ENCODE data around the gene SAXO1.

Gene SAXO1

DNA sequence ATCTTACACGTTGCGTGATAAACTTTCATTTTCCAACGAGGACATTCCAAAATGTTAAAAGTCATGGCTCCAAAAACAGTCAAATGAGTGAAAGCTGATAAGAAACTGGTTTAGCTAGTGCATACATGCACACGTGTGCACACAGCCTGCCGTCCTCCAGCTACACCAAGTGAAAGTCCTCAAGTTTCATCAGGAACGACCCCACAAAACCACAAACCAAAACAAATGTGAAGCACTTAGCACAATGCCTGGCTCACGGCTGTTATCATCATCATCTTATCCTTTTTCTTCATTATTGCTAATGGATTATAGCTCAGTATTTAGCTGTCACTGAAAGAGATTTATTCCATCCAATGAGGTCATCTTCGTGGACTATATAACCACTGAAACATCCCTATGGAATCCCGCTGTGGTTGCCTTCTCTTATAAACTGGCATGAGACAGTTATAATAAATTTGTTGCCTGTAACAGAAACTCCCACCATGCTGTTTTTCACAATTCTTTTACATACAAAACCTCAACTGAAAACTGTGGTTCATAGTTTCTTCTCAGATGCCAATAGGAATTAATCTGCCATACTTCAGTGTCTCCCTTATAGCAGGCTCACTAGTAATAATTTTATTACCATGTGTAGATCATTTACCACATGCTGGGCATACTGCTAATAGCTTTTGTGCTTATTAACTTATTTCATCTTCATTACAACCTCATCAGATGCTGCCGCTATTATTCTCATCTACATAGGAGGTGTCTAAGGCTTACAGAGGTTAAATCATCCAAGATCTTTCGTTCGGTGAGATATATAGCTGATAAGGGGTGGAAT lies 56.1 kb downstream of the SAXO1 start:
- Histone ChIP-seq H3K4me3 (replicated peaks; ENCODE audit: insufficient read depth, low read length) (no peak overlapping the region), H3K27ac (replicated peaks) (no peak overlapping the region), H3K27me3 (ENCODE audit: insufficient read depth, poor library complexity, severe bottlenecking) (no peaks in the 10 kb centered on the region)
- DNase-seq (ENCODE audit: low read depth in 1 of 2, low spot score in 1 of 2) = no peak
- TF ChIP-seq GABPA (IDR thresholded peaks at IDR 0.05; ENCODE audit: low read depth) (no peak), SPI1 (IDR thresholded peaks at IDR 0.05; ENCODE audit: borderline replicate concordance, low read depth) (no peak), POLR2AphosphoS5 (IDR thresholded peaks at IDR 0.05; ENCODE audit: low read depth) (no peak)
- TF ChIP-seq, protein P1, sequence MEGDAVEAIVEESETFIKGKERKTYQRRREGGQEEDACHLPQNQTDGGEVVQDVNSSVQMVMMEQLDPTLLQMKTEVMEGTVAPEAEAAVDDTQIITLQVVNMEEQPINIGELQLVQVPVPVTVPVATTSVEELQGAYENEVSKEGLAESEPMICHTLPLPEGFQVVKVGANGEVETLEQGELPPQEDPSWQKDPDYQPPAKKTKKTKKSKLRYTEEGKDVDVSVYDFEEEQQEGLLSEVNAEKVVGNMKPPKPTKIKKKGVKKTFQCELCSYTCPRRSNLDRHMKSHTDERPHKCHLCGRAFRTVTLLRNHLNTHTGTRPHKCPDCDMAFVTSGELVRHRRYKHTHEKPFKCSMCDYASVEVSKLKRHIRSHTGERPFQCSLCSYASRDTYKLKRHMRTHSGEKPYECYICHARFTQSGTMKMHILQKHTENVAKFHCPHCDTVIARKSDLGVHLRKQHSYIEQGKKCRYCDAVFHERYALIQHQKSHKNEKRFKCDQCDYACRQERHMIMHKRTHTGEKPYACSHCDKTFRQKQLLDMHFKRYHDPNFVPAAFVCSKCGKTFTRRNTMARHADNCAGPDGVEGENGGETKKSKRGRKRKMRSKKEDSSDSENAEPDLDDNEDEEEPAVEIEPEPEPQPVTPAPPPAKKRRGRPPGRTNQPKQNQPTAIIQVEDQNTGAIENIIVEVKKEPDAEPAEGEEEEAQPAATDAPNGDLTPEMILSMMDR (IDR thresholded peaks at IDR 0.05; ENCODE audit: insufficient read depth, low read length) = no peak
- TF ChIP-seq, protein P2, sequence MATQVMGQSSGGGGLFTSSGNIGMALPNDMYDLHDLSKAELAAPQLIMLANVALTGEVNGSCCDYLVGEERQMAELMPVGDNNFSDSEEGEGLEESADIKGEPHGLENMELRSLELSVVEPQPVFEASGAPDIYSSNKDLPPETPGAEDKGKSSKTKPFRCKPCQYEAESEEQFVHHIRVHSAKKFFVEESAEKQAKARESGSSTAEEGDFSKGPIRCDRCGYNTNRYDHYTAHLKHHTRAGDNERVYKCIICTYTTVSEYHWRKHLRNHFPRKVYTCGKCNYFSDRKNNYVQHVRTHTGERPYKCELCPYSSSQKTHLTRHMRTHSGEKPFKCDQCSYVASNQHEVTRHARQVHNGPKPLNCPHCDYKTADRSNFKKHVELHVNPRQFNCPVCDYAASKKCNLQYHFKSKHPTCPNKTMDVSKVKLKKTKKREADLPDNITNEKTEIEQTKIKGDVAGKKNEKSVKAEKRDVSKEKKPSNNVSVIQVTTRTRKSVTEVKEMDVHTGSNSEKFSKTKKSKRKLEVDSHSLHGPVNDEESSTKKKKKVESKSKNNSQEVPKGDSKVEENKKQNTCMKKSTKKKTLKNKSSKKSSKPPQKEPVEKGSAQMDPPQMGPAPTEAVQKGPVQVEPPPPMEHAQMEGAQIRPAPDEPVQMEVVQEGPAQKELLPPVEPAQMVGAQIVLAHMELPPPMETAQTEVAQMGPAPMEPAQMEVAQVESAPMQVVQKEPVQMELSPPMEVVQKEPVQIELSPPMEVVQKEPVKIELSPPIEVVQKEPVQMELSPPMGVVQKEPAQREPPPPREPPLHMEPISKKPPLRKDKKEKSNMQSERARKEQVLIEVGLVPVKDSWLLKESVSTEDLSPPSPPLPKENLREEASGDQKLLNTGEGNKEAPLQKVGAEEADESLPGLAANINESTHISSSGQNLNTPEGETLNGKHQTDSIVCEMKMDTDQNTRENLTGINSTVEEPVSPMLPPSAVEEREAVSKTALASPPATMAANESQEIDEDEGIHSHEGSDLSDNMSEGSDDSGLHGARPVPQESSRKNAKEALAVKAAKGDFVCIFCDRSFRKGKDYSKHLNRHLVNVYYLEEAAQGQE (IDR thresholded peaks at IDR 0.05; ENCODE audit: insufficient replicate concordance, low read depth) = no peak

DNA sequence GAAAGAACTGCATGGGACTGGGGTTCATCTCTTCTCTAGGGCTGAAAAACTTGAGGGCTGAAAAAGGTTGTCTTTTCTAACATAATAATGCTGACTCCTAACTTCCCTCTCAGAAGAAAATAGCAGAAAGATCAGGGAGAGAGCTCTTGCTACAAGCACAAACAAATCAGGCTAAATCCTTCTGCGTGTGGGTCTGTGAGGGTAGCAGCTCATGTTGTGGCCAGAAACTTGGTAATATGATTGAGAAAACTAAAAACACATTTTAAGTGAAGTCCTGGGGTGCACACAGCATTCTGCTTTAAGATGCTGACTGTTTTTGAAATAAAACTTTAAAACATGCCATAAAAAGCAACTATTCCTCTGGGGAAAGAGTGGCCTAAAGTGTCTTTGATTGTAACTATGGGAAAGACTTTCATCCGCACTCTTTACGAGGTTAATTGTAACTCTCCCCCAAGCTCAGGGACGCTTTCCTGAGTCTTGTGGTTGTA lies 56.7 kb downstream of the SAXO1 start:
- TF ChIP-seq, protein P1 (IDR thresholded peaks at IDR 0.05; ENCODE audit: insufficient read depth, low read length) = no peak
- TF ChIP-seq POLR2AphosphoS5 (IDR thresholded peaks at IDR 0.05; ENCODE audit: low read depth) (no peak), GABPA (IDR thresholded peaks at IDR 0.05; ENCODE audit: low read depth) (no peak), SPI1 (IDR thresholded peaks at IDR 0.05; ENCODE audit: borderline replicate concordance, low read depth) (no peak)
- TF ChIP-seq, protein P2 (IDR thresholded peaks at IDR 0.05; ENCODE audit: insufficient replicate concordance, low read depth) = no peak
- no peak for DNase-seq (ENCODE audit: low read depth in 1 of 2, low spot score in 1 of 2)
- Histone ChIP-seq H3K27me3 (ENCODE audit: insufficient read depth, poor library complexity, severe bottlenecking) (no peaks in the 10 kb centered on the region), H3K27ac (replicated peaks) (no peak overlapping the region), H3K4me3 (replicated peaks; ENCODE audit: insufficient read depth, low read length) (no peak overlapping the region)

DNA sequence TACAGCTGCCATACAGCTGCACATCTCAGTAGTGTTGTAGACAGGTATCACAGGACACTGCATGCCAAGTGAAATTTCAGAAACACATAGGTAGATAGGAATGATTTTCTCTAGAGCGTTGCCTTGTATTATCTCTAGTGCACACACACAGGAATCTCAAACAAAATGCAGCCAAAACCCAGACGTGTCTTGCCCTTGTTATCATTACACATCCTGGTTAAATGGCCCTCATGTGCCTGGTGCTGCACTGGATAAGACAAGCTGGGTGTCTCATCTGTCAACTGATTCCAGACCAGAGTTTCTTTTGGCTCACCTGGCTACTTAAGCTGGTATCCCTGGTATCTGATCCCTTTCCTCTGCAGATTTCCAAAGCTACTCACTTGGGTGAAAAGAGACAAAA lies 59.7 kb downstream of the SAXO1 start:
- H3K4me3 ChIP-seq (replicated peaks; ENCODE audit: insufficient read depth, low read length) = no peak overlapping the region
- no peak for TF ChIP-seq SPI1 (IDR thresholded peaks at IDR 0.05; ENCODE audit: borderline replicate concordance, low read depth)
- TF ChIP-seq POLR2AphosphoS5 (IDR thresholded peaks at IDR 0.05; ENCODE audit: low read depth) = no peak
- TF ChIP-seq, protein P1 (IDR thresholded peaks at IDR 0.05; ENCODE audit: insufficient read depth, low read length) = no peak
- TF ChIP-seq GABPA (IDR thresholded peaks at IDR 0.05; ENCODE audit: low read depth) = no peak
- TF ChIP-seq, protein P2 (IDR thresholded peaks at IDR 0.05; ENCODE audit: insufficient replicate concordance, low read depth) = no peak
- no peaks in the 10 kb centered on the region for H3K27me3 ChIP-seq (ENCODE audit: insufficient read depth, poor library complexity, severe bottlenecking)
- no peak for DNase-seq (ENCODE audit: low read depth in 1 of 2, low spot score in 1 of 2)
- no peak overlapping the region for H3K27ac ChIP-seq (replicated peaks)

Measured in HL-60 (cell line).